DOHH2 (cell line): ENCODE data around the gene AKR1B1.

Source experiments
- H3F3A ChIP-seq: fragments of 200-600 bp; sonication (generic), shearing (Covaris generic); 2 replicates; pipeline ENCODE4 v1.6.0; 2016; ENCODE audit warnings: antibody characterized with exemption, mild to moderate bottlenecking; ENCODE audit not compliant: control insufficient read depth, insufficient read depth
- H3K27ac ChIP-seq: fragments of 200-600 bp; sonication (generic); 2 replicates; pipeline ENCODE4 v1.5.1; 2014; ENCODE audit warnings: low read depth, mild to moderate bottlenecking, low read length, moderate library complexity
- H3K27me3 ChIP-seq: fragments of 200-600 bp; sonication (generic); 2 replicates; pipeline ENCODE4 v1.6.1; 2014; ENCODE audit warnings: mild to moderate bottlenecking, low read length, mixed read lengths; ENCODE audit not compliant: control insufficient read depth
- H3K36me3 ChIP-seq: fragments of 200-600 bp; sonication (generic); 2 replicates; pipeline ENCODE4 v1.6.1; 2014; ENCODE audit warnings: mild to moderate bottlenecking, low read length, moderate library complexity, mixed read lengths; ENCODE audit not compliant: control insufficient read depth
- H3K4me1 ChIP-seq: fragments of 200-600 bp; sonication (generic); 2 replicates; pipeline ENCODE4 v1.6.1; 2014; ENCODE audit warnings: mild to moderate bottlenecking, low read length, mixed read lengths; ENCODE audit not compliant: control insufficient read depth
- H3K4me2 ChIP-seq: fragments of 200-600 bp; sonication (generic); 2 replicates; pipeline ENCODE4 v1.6.0; 2014; ENCODE audit warnings: mild to moderate bottlenecking, low read length, moderate library complexity
- H3K4me3 ChIP-seq: fragments of 200-600 bp; sonication (generic); 2 replicates; pipeline ENCODE4 v1.5.1; 2014; ENCODE audit warnings: mild to moderate bottlenecking, low read length, mixed read lengths
- H3K79me2 ChIP-seq: fragments of 200-600 bp; sonication (generic); 2 replicates; pipeline ENCODE4 v1.6.1; 2014; ENCODE audit warnings: mild to moderate bottlenecking, low read length, mixed read lengths; ENCODE audit not compliant: control insufficient read depth
- H3K9me2 ChIP-seq: fragments of 200-600 bp; sonication (generic); replicated peaks from 2 replicates; pipeline ENCODE4 v1.6.1; 2014; ENCODE audit warnings: mild to moderate bottlenecking, low read length, mixed read lengths; ENCODE audit not compliant: control insufficient read depth
- H3K9me3 ChIP-seq: fragments of 200-600 bp; sonication (generic); 2 replicates; pipeline ENCODE4 v1.6.1; 2014; ENCODE audit warnings: antibody characterized with exemption, low read length, mixed read lengths; ENCODE audit not compliant: control insufficient read depth, insufficient read depth
- H4K20me1 ChIP-seq: fragments of 200-600 bp; sonication (generic); 2 replicates; pipeline ENCODE4 v1.6.0; 2014; ENCODE audit warnings: low read depth, mild to moderate bottlenecking, antibody characterized with exemption, low read length, moderate library complexity; ENCODE audit not compliant: control insufficient read depth, insufficient read depth
- EZH2phosphoT487 ChIP-seq: fragments of 200-600 bp; sonication (generic); IDR thresholded peaks from 2 replicates; pipeline ENCODE4 v1.6.1; 2017; ENCODE audit warnings: borderline replicate concordance, mild to moderate bottlenecking, antibody characterized with exemption, low read length, moderate library complexity, mixed read lengths
- TF ChIP-seq, protein P1 (sequence below): fragments of 200-600 bp; sonication (generic); IDR thresholded peaks from one replicate; pipeline ENCODE4 v1.5.1; 2014; ENCODE audit warnings: antibody characterized with exemption, mild to moderate bottlenecking, low read depth, low read length; ENCODE audit not compliant: poor library complexity, severe bottlenecking

Gene AKR1B1

DNA sequence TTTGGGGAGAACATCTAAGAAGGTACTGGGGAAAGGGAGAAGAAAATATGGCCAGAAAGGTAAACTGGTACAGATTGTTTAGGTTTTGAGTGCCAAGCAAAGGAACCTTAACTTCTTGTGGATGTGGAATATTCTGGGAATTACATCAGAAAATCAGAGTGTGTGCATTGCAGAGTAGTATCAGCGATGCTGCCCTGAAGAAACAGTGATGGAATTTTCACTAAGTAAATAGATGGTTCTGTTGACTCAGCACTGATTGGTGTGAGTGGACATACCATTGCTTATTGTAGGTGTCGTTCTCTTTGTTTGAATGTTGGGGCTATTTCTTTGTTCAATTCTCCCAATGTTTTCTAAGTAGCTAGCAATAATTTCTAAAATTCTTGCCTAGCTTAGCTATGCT is 24.4 kb upstream of the AKR1B1 start:
- Histone ChIP-seq H3K4me3 (no peak overlapping the region), H3K27ac (no peak overlapping the region), H3K36me3 (no peaks in the 10 kb centered on the region), H3F3A (no peaks in the 10 kb centered on the region), H3K9me3 (no peaks in the 10 kb centered on the region), H3K9me2 (no peaks in the 10 kb centered on the region), H3K79me2 (no peaks in the 10 kb centered on the region), H3K4me1 (no peaks in the 10 kb centered on the region), H3K4me2 (no peak overlapping the region), H4K20me1 (no peaks in the 10 kb centered on the region), H3K27me3 (no peaks in the 10 kb centered on the region)
- TF ChIP-seq, protein P1, sequence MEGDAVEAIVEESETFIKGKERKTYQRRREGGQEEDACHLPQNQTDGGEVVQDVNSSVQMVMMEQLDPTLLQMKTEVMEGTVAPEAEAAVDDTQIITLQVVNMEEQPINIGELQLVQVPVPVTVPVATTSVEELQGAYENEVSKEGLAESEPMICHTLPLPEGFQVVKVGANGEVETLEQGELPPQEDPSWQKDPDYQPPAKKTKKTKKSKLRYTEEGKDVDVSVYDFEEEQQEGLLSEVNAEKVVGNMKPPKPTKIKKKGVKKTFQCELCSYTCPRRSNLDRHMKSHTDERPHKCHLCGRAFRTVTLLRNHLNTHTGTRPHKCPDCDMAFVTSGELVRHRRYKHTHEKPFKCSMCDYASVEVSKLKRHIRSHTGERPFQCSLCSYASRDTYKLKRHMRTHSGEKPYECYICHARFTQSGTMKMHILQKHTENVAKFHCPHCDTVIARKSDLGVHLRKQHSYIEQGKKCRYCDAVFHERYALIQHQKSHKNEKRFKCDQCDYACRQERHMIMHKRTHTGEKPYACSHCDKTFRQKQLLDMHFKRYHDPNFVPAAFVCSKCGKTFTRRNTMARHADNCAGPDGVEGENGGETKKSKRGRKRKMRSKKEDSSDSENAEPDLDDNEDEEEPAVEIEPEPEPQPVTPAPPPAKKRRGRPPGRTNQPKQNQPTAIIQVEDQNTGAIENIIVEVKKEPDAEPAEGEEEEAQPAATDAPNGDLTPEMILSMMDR = no peak
- no peak for TF ChIP-seq EZH2phosphoT487

DNA sequence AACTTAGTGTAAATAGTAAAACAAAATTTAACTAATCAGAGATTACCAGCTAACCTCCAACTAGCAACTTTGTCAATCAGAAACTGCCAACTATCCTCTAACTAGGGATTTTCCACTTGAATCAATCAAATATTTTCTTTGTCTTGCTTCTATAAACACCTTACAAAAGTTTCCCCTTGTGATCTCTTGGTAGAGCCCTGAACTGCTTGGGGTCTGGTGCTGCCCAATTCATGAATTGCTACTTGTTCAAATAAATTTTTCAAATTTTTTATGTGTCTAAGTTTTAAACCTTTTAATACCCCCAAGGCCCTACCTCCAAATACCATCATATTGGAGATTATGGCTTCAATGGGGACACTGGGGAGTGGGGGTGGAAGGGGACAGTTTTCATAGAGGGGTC is 24.0 kb upstream of the AKR1B1 start:
- no peaks in the 10 kb centered on the region for H3K27me3 ChIP-seq
- no peaks in the 10 kb centered on the region for H3K4me1 ChIP-seq

DNA sequence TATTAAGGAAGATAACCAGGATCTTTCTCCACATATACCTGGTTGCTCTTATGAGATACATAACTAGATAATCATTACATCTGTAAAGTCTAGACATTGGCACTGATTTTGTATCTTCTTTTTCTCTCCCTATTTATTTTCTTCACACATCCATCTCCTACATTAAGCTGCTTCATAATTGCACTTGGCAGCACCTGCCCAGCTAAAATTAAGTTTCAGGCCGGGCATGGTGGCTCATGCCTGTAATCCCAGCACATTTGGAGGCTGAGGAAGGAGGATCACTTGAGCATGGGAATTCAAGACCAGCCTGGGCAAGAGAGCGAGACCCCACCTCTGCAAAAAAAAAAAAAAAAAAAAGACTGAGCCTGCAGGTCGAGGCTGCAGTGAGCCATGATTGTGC is 22.3 kb upstream of the AKR1B1 start:
- no peaks in the 10 kb centered on the region for H3K36me3 ChIP-seq
- no peaks in the 10 kb centered on the region for H3K27me3 ChIP-seq
- H3K79me2 ChIP-seq = no peaks in the 10 kb centered on the region
- no peak overlapping the region for H3K4me2 ChIP-seq
- no peaks in the 10 kb centered on the region for H3K9me2 ChIP-seq
- H3K4me1 ChIP-seq = no peaks in the 10 kb centered on the region
- no peaks in the 10 kb centered on the region for H4K20me1 ChIP-seq
- H3K27ac ChIP-seq = no peak overlapping the region
- TF ChIP-seq, protein P1 = no peak
- H3K9me3 ChIP-seq = no peaks in the 10 kb centered on the region
- no peak overlapping the region for H3K4me3 ChIP-seq
- no peaks in the 10 kb centered on the region for H3F3A ChIP-seq

More for the DNA sequence above, 24.0 kb upstream of the AKR1B1 start:
- no peaks in the 10 kb centered on the region for H3K79me2 ChIP-seq
- no peaks in the 10 kb centered on the region for H3K9me3 ChIP-seq
- no peak overlapping the region for H3K4me3 ChIP-seq
- H3K4me2 ChIP-seq = no peak overlapping the region
- no peaks in the 10 kb centered on the region for H4K20me1 ChIP-seq
- H3F3A ChIP-seq = no peaks in the 10 kb centered on the region
- no peaks in the 10 kb centered on the region for H3K9me2 ChIP-seq
- no peak overlapping the region for H3K27ac ChIP-seq
- no peak for TF ChIP-seq EZH2phosphoT487
- TF ChIP-seq, protein P1 = no peak
- no peaks in the 10 kb centered on the region for H3K36me3 ChIP-seq

DNA sequence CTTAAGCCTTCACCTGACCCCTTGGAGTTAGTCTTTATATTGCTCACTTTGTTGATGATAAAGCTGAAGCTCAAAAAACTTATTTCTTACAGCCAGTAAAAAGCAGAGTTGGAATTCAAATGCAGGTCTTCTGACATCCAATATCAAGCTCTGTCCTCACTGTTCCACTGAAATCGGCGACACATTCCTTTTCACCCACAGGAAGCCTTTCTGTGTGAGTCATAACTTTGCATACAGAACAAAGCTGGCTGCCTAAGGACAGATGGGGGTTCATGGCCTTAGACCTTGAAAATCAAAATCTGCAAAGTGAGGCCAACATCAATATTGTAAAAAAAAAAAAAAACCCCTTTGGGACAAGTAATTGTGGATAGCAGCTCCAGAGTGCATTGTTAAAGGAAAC is 21.8 kb upstream of the AKR1B1 start:
- H3K4me3 ChIP-seq = no peak overlapping the region
- no peak overlapping the region for H3K4me2 ChIP-seq
- H3K9me3 ChIP-seq = no peaks in the 10 kb centered on the region
- no peaks in the 10 kb centered on the region for H3K27me3 ChIP-seq
- H4K20me1 ChIP-seq = no peaks in the 10 kb centered on the region
- no peaks in the 10 kb centered on the region for H3K36me3 ChIP-seq
- TF ChIP-seq EZH2phosphoT487 = no peak
- TF ChIP-seq, protein P1 = no peak
- no peak overlapping the region for H3K27ac ChIP-seq
- H3F3A ChIP-seq = no peaks in the 10 kb centered on the region
- H3K79me2 ChIP-seq = no peaks in the 10 kb centered on the region
- no peaks in the 10 kb centered on the region for H3K9me2 ChIP-seq
- no peaks in the 10 kb centered on the region for H3K4me1 ChIP-seq
